ENCODE measurements around the gene VKORC1.

The VKORC1 gene

GRCh38 chr16:31061126-31061812 is 33.3 kb downstream of the VKORC1 start:
- DNase-seq = no peak

DNA sequence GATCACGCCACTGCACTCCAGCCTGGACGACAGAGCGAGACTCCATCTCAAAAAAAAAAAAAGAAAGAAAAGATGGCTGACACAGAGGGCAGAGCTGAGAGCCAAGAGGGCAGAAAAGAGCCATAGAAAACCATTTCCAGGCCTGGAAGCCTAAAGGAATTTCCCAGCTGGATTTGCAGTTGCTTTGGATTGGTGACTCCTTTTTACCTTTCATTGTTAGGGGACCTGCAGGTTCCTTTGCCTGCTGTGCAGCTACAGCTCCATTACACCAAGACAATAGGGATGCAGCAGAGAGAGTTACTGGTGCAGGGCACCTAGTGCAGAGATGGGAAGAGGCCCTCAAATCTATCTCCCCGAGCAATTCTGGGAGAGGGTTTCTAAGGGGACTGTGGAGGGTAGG is 39.0 kb downstream of the VKORC1 start:
- no peak for DNase-seq

DNA sequence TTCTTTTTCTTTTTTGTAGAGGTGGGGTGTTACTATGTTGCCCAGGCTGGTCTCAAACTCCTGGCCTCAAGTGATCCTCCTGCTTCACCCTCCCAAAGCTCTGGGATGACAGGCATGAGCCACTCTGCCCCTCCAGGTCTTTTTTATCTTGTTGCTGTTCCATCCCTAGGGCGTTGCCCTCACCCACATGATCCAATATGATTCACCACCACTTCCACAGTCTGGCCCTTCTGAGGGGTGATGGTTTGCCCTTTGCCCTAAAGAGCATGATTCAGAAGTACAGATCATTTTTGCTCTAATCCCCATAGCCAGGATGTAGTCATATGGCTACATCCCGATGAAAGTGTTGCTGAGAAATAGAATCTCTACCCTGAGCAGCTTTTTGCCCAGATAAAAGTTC is 42.5 kb downstream of the VKORC1 start:
- no peak for DNase-seq

DNA sequence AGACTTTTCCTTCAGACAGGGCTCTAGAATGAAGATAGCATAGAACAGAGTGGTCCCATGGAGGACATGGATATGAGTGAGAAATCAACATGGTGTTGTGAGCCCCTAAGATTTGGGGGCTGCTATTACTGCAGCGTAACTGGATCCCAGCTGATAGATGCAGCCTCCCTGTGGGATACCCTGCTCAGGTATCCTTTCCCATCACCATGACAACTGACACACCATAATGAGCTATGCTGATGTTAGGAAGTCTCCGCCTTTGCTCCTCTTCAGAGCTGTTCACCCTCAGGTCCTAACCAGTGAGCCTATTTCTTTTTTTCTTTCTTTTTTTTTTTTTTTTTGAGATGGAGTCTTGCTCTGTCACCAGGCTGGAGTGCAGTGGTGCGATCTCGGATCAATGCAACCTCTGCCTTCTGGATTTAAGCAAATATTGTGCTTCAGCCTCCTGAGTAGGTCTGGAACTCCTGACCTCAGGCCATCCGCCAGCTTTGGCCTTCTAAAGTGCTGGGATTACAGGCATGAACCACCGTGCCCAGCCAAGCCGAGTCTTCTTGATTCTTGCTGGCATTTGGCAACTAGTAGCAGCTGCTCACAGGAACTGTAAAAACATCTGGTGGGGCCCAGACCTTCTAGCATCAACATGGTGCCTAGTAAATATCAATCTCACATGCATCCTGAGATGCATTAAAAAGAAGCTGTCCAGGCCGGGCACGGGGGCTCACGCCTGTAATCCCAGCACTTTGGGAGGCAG is 44.1 kb downstream of the VKORC1 start:
- no peak for DNase-seq

DNA sequence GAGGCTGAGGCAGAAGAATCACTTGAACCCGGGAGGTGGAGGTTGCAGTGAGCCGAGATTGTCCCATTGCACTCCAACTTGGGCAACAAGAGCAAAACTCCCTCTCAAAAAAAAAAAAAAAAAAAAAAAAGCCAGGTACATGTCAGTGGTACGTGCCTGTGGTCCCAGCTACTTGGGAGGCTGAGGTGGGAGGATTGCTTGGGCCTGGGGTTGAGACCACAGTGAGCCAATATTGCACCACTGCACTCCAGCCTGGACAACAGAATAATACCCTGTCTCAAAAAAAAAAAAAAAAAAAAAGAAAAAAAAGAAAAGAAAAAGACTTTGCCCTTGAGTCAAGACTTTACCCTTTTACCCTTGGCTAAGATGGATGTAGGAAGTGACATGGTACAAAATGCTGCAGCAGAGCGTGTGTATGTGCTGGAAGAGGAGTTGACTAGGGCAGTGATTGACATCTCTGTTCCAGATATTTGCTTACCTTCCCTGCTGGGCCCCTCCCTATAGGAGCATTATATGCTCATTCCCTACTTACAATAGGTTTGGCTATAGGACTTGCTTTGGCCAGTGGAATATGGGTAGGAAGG is 50.6 kb downstream of the VKORC1 start:
- no peak for DNase-seq

GRCh38 chr16:31043352-31043751 is 51.2 kb downstream of the VKORC1 start:
- DNase-seq = no peak

GRCh38 chr16:31042866-31043265 is 51.7 kb downstream of the VKORC1 start:
- DNase-seq = no peak

Measured in CD4-positive, alpha-beta T cell treated with Interleukin-10 for 1 hour (primary cell).